HG02970 (cell line): Measurements from ENCODE around the gene RAB8B.

Experiments used
- ATAC-seq: cut with Tn5 transposase; IDR thresholded peaks from one replicate; pipeline ENCODE4 v1.9.1; 2021; ENCODE audit warnings: mild to moderate bottlenecking, moderate library complexity, moderate number of reproducible peaks; ENCODE audit not compliant: unreplicated experiment, low FRiP score

Gene RAB8B

DNA sequence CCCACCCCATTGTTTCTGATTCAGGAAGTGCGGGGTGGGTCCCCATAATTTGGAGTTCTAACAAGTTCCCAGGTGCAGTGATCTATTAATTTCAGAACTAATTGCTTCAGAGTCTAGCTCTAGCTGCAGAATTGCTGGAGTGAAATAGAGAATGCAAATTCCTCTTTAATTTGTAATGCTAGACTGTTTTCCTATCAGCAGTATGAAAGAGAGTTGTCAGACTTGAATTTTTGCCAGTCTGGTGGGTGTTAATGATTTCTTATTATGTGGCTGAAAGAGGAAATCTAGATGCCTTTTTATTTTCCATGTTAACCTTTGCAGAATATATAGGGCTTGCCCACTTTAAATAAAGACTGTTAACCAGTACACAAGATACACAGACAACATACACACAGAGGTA, 111.7 kb downstream of the RAB8B start:
- no peak for ATAC-seq

- ATAC-seq: no peak
Measured at GRCh38 chr15:63305260-63305659, 115.9 kb downstream of the RAB8B start.

DNA sequence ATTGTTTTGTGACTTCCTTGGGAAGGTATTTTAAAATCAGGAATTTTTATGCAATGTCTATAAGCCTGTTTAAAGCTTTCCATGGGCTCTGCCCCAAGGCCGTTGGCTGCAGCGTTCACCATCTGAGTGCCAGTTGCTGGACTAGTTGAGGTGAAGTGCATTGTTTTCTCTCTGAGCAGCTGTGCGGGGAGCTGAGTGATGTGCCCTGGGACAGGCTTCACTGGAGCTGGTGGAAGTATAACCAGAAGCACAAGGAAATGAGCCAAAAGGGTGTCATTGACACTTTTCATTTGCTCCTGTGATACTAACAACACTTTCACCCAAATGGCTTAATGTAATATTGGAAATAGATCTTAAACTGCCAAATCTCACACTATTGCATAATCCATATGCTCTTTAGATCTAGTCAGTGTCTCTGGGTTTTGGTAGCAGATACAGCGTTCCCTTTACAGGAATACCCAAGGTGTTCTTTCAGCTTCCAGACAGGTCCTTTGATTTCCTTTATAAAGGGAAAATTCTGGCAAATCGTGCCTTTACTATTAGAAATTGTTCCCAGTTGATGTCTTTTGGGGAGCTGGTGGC, 117.2 kb downstream of the RAB8B start:
- ATAC-seq: no peak

- ATAC-seq: no peak
Measured at GRCh38 chr15:63308491-63308890, 119.1 kb downstream of the RAB8B start.

DNA sequence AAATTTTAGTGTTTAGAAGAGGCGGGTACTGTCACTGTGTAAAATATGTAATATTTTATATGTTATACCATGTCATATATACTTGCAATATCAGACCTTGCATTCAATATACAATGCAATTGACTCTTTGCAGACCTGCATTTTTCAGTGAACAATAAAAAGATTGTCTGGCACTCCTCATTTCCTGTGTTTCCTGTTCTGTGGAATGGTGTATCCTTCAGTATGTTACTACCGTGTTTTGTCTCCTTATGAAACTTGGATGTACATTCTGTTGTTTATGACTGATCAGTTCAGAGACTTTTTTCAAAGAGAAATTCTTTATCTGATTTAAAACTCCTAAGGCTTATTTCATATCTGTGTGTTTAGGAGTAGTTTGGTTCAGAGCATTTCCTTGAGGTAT, 119.5 kb downstream of the RAB8B start:
- ATAC-seq: no peak

- no peak for ATAC-seq
Measured at GRCh38 chr15:63310646-63311045, 121.2 kb downstream of the RAB8B start.

DNA sequence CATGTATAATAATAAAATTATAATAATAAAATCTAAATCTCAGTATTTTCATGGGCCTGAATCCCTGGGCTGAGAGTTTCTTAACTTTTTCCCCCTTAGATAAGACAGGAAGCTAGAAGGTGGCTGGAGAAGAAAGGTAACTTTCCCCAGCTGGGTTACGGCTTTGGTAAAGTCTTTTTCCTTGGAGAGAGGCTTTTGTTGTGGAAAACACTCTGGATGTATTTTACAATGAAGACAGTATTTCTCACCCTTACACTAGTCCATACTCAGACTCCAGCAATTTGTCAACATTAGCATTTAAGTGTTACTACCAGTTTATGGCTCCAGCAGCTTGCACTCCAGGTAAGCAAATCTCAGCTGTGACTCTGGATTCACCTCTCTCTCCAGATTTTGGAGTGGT, 122.9 kb downstream of the RAB8B start:
- no peak for ATAC-seq

DNA sequence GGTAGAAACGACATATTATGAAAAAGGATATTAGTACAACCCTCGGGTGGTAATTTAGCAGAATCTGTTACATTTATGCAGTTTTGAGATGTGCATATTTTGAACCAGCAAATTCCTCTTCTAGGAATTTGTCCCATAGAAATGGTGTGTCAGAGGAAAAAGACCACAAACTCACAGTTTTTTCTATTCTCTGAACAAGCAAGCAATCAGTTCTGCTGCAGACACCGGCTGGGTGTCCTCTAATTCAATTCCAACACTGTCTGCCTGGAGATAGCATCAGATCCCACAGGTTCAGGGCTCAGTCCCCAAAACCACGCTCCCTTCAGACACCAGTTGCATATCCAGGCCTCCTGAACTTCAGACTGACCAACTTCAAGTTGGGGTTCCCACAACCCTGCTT, 124.4 kb downstream of the RAB8B start:
- ATAC-seq: no peak

DNA sequence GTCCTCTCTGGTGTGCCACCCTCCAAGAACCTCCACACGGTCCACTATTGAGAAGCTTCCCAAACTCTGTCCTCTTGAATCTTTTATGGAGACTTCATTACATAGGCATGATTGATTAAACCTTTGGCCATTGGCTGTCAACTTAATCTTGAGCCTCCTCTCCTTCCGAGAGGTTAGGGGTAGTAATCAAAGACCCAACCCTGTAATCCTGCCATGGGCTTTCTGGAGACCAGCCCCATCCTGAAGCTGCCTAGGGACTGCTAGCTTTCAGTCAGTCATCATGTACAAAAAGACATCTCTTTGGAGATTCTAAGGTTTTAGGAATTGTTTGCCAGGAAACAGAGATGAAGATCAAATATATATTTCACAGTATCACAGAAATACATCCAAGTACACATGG, 125.0 kb downstream of the RAB8B start:
- no peak for ATAC-seq
